Epithelial cell of esophagus (primary cell): ENCODE data around the gene PACC1.
A peak's percentile ranks its signal among the peaks of the same experiment; 100 is the strongest.
"Not testable (repeated sequence)": the region's sequence is repeated elsewhere in the genome, so short reads cannot be mapped to it uniquely, and the experiment has no call there.

Source experiments
- DNase-seq: peaks from one replicate; pipeline ENCODE4 v3.0.0; 2010; ENCODE audit warnings: low read depth
- H3K4me3 ChIP-seq: 2 replicates; pipeline ENCODE4 v1.5.1; 2011; ENCODE audit warnings: mild to moderate bottlenecking, low read length, control low read depth
- CTCF ChIP-seq: IDR thresholded peaks from 2 replicates; pipeline ENCODE4 v1.5.1; 2011; ENCODE audit warnings: low read depth, mild to moderate bottlenecking, low read length, control low read depth, inconsistent platforms; ENCODE audit not compliant: insufficient read depth; ENCODE audit errors: missing control alignments

PACC1 gene

GRCh38 chr1:212341090-212341489 lies 73.6 kb downstream of the PACC1 start:
- DNase-seq: no peak
- no peak for TF ChIP-seq CTCF
- H3K4me3 ChIP-seq: no peak overlapping the region

GRCh38 chr1:212329105-212329504 lies 85.6 kb downstream of the PACC1 start:
- TF ChIP-seq CTCF: no peak
- no peak overlapping the region for H3K4me3 ChIP-seq
- DNase-seq: no peak

- DNase-seq: no peak
- H3K4me3 ChIP-seq: no peak overlapping the region
- TF ChIP-seq CTCF: no peak
Observed at GRCh38 chr1:212328248-212328647, 86.4 kb downstream of the PACC1 start.

DNA sequence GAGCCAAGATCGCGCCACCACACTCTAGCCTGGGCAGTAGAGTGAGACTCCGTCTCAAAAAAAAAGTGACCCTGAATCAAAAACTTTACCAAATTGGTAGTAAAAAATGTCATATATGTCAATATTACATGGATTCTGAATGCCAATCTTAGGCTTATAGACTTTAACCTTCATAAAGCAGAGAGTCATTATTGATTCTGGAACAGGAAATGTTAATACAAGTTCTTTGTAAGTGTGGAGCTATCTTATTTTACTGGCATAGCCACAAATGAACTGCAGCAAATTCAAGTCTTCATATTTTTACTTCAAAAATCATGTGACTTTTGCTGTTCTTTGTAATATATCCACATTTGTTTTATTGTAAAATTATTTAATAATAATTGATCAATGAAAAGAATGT lies 88.1 kb downstream of the PACC1 start:
- H3K4me3 ChIP-seq: no peak overlapping the region
- TF ChIP-seq CTCF: no peak
- DNase-seq: no peak

GRCh38 chr1:212323066-212323465 lies 91.6 kb downstream of the PACC1 start:
- no peak overlapping the region for H3K4me3 ChIP-seq
- no peak for TF ChIP-seq CTCF
- DNase-seq: no peak

DNA sequence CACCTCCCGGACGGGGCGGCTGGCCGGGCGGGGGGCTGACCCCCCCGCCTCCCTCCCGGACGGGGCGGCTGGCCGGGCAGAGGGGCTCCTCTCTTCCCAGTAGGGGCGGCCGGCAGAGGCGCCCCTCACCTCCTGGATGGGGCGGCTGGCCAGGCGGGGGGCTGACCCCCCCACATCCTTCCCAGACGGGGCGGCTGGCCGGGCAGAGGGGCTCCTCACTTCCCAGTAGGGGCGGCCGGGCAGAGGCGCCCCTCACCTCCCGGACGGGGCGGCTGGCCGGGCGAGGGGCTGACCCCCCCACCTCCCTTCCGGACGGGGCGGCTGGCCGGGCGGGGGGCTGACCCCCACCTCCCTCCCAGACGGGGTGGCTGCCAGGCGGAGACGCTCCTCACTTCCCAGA lies 93.7 kb downstream of the PACC1 start:
- not testable (repeated sequence) for H3K4me3 ChIP-seq, DNase-seq

GRCh38 chr1:212317916-212318315 lies 96.8 kb downstream of the PACC1 start:
- no peak for TF ChIP-seq CTCF
- DNase-seq: no peak
- no peak overlapping the region for H3K4me3 ChIP-seq

DNA sequence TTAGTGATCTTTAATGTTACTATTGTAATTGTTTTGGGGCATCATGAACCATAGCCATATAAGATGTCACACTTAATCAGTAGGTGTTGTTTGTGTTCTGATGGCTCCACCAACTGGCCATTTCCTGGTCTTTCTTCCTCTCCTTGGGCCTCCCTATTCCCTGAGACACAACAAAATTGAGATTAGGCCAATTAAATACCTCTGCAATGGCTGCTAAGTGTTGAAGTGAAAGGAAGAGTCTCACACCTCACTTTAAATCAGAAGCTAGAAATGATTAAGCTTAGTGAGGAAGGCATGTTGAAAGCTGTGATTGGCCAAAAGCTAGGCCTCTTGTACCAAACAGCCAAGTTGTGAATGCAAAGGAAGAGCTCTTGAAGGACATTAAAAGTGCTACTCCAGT lies 98.8 kb downstream of the PACC1 start:
- peak; percentile 46 for TF ChIP-seq CTCF
- peak; percentile 45 for DNase-seq
- H3K4me3 ChIP-seq: no peak overlapping the region
